CD4-positive, alpha-beta T cell (primary cell): ENCODE results near the gene CABLES2. TPM values are rescaled to one million over a fixed set of nuclear protein-coding genes. Genes with fewer than 3 reads are reported as not detected.

Experiments used
- ATAC-seq: fragments of 200-7000 bp; cut with Tn5 transposase; one replicate; pipeline ENCODE4 v1.10.0; 2022; ENCODE audit warnings: mild to moderate bottlenecking; ENCODE audit not compliant: poor library complexity
- CTCF ChIA-PET: fragments of 350-600 bp; sonication (Branson Sonifier 250); formaldehyde crosslinking; loops from one replicate; lab custom pipeline; 2021; ENCODE audit warnings: antibody characterized with exemption, inconsistent platforms; lab: Charles Lee
- POLR2A ChIA-PET: fragments of 350-600 bp; sonication (Branson Sonifier 250); formaldehyde crosslinking; loops from one replicate; lab custom pipeline; 2021; ENCODE audit warnings: antibody characterized with exemption, inconsistent platforms; lab: Charles Lee
- DNase-seq, 14 experiments: peaks; one replicate each; pipeline ENCODE4 v3.0.0-alpha.2; 2013 to 2020; ENCODE audit warnings: mixed read lengths in 2 of 14
- H3K27ac ChIP-seq, 2 donors: one replicate each; pipeline versions ENCODE4 v1.5.1 to v1.7.0; 2013; ENCODE audit warnings: low read length in 2 of 2, low read depth in 1 of 2, mild to moderate bottlenecking in 1 of 2
- H3K27me3 ChIP-seq, 2 experiments: 1 replicate in 1 of 2; 2 replicates in 1 of 2; pipeline versions ENCODE4 v1.6.1 to v1.7.0; 2013; ENCODE audit warnings: low read length in 2 of 2, control low read depth in 1 of 2, mild to moderate bottlenecking in 1 of 2, moderate library complexity in 1 of 2; ENCODE audit not compliant: insufficient read depth in 2 of 2, control insufficient read depth in 1 of 2
- H3K36me3 ChIP-seq: one replicate; pipeline ENCODE4 v1.6.1; 2013; ENCODE audit warnings: low read length, control low read depth; ENCODE audit not compliant: insufficient read depth
- H3K4me1 ChIP-seq: one replicate; pipeline ENCODE4 v1.6.1; 2013; ENCODE audit warnings: low read length, control low read depth; ENCODE audit not compliant: insufficient read depth
- H3K4me3 ChIP-seq: one replicate; pipeline ENCODE4 v1.5.1; 2013; ENCODE audit warnings: mild to moderate bottlenecking, low read length, moderate library complexity
- H3K9me3 ChIP-seq, 2 experiments: 1 replicate in 1 of 2; 2 replicates in 1 of 2; pipeline versions ENCODE4 v1.6.1 to v1.7.0; 2013; ENCODE audit warnings: low read length in 2 of 2, mild to moderate bottlenecking in 2 of 2, control low read depth in 1 of 2, moderate library complexity in 1 of 2; ENCODE audit not compliant: control insufficient read depth in 1 of 2, insufficient read depth in 1 of 2
- H3K27ac Mint-ChIP-seq: one replicate; pipeline ENCODE4 v1.8.0; 2020; ENCODE audit warnings: mixed read lengths
- H3K27me3 Mint-ChIP-seq: one replicate; pipeline ENCODE4 v1.8.0; 2021; ENCODE audit warnings: mixed read lengths
- H3K36me3 Mint-ChIP-seq: one replicate; pipeline ENCODE4 v1.8.0; 2021; ENCODE audit warnings: low read depth, mixed read lengths
- H3K4me1 Mint-ChIP-seq: one replicate; pipeline ENCODE4 v1.8.0; 2021; ENCODE audit warnings: low read depth, mixed read lengths
- H3K4me3 Mint-ChIP-seq: one replicate; pipeline ENCODE4 v1.8.0; 2020; ENCODE audit warnings: mild to moderate bottlenecking, mixed read lengths
- H3K9me3 Mint-ChIP-seq: one replicate; pipeline ENCODE4 v1.8.0; 2020; ENCODE audit warnings: mixed read lengths
- intact Hi-C, 2 experiments: fragments of 100-400 bp; cut with DNase I in 1 of 2; cut with micrococcal nuclease in 1 of 2; formaldehyde crosslinking; loops; one replicate each; pipeline versions ENCODE4 v1.15.1 to v1.9.0; 2023 to 2025; cut with DNase I, micrococcal nuclease
- total RNA-seq, 174 experiments: library from RNA in 2 of 174; stranded (reverse) in 2 of 174; gene quantifications; one replicate each; pipeline ENCODE4 v1.2.3 and lab custom pipeline; 2021 to 2026
- TF ChIP-seq, protein P1 (sequence below): fragments of 200-600 bp; IDR thresholded peaks from one replicate; pipeline ENCODE4 v1.8.0; 2022; ENCODE audit warnings: antibody characterized with exemption, mild to moderate bottlenecking

The CABLES2 gene
- total RNA-seq, 2 experiments from 2014 or later: 4.4 TPM

- TF ChIP-seq, protein P1, sequence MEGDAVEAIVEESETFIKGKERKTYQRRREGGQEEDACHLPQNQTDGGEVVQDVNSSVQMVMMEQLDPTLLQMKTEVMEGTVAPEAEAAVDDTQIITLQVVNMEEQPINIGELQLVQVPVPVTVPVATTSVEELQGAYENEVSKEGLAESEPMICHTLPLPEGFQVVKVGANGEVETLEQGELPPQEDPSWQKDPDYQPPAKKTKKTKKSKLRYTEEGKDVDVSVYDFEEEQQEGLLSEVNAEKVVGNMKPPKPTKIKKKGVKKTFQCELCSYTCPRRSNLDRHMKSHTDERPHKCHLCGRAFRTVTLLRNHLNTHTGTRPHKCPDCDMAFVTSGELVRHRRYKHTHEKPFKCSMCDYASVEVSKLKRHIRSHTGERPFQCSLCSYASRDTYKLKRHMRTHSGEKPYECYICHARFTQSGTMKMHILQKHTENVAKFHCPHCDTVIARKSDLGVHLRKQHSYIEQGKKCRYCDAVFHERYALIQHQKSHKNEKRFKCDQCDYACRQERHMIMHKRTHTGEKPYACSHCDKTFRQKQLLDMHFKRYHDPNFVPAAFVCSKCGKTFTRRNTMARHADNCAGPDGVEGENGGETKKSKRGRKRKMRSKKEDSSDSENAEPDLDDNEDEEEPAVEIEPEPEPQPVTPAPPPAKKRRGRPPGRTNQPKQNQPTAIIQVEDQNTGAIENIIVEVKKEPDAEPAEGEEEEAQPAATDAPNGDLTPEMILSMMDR: no peak
- H3K27ac Mint-ChIP-seq: peak overlapping the region; percentile 91
- H3K27me3 Mint-ChIP-seq: no peaks in the 10 kb centered on the region
- H3K27me3 ChIP-seq: no peaks in the 10 kb centered on the region
- peak overlapping the region; percentile 45 to 84 for H3K27ac ChIP-seq
- H3K36me3 Mint-ChIP-seq: peaks cover 51% of the 10 kb centered on the region
- DNase-seq (no peak), ATAC-seq (no peak)
- CTCF ChIA-PET: no interaction called here
- intact Hi-C loops: loop anchor here (1.0 to 10.0 kb wide), 6 partner anchors 17 to 827 kb away; partner anchors contain the start of genes LSM14B (in 1 of the 2), MRGBP (in 1 of the 2), PSMA7 (in 1 of the 2) and SS18L1 (in 1 of the 2)
- H3K9me3 Mint-ChIP-seq: no peaks in the 10 kb centered on the region
- H3K36me3 ChIP-seq: peaks cover 36% of the 10 kb centered on the region
- peaks cover 33% of the 10 kb centered on the region for H3K4me1 ChIP-seq
- H3K4me3 Mint-ChIP-seq: peak overlapping the region; percentile 95
- H3K4me1 Mint-ChIP-seq: peaks cover 44% of the 10 kb centered on the region
- POLR2A ChIA-PET: interaction anchor here (0.8 to 1.6 kb wide), 2 partner anchors 19 to 22 kb away, joined by 4 to 5 read pairs; no protein-coding TSS in a partner anchor
- H3K4me3 ChIP-seq: peak overlapping the region; percentile 91
- no peaks in the 10 kb centered on the region for H3K9me3 ChIP-seq
Measured at GRCh38 chr20:62387933-62388635, 19.0 kb downstream of the CABLES2 start.

DNA sequence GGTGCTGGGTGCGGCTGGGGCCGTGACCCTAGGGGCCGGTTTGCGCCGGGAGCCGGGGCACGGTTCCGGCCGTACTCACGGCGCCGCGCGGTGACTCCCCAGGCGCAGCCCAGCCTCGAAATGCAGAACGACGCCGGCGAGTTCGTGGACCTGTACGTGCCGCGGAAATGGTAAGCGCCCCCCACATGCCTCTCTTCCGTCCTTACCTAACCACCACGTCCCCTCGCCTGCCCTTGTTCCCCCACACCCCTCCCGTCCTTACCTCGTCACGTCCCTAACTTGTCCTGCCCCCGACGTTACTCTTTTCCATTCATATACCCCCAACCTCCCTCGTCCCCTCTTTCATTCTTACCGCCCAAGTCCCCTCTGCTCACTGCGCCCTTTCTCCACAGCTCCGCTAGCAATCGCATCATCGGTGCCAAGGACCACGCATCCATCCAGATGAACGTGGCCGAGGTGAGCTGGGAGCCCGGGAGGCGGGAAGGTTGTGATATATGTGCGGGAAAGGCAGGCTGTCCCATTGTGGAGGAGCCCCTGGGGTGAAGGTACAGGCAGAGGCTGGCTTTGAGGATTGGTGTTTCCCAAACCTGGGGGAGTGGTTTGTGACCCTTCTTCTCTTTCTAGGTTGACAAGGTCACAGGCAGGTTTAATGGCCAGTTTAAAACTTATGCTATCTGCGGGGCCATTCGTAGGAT, 19.7 kb downstream of the CABLES2 start:
- H3K4me3 ChIP-seq: peak overlapping the region; percentile 91
- CTCF ChIA-PET: interaction anchor here (1.0 kb wide), 1 partner anchor 85 kb away, joined by 3 read pairs; the partner anchor contains the start of gene ADRM1
- peaks cover 51% of the 10 kb centered on the region for H3K4me1 Mint-ChIP-seq

More for the DNA sequence above, 19.7 kb downstream of the CABLES2 start:
- no peaks in the 10 kb centered on the region for H3K9me3 ChIP-seq
- peaks cover 57% of the 10 kb centered on the region for H3K36me3 Mint-ChIP-seq
- TF ChIP-seq, protein P1: no peak
- H3K4me3 Mint-ChIP-seq: peak overlapping the region; percentile 95
- ATAC-seq (peak; percentile 22), DNase-seq (peak in 1 of 14 experiments; percentile 50)
- peaks cover 39% of the 10 kb centered on the region for H3K4me1 ChIP-seq
- H3K27me3 Mint-ChIP-seq: no peaks in the 10 kb centered on the region
- H3K36me3 ChIP-seq: peaks cover 30% of the 10 kb centered on the region
- intact Hi-C loops: loop anchor here (1.0 to 10.0 kb wide), 6 partner anchors 18 to 827 kb away; partner anchors contain the start of genes LSM14B (in 1 of the 2), MRGBP (in 1 of the 2), PSMA7 (in 1 of the 2) and SS18L1 (in 1 of the 2)
- H3K27ac Mint-ChIP-seq: peak overlapping the region; percentile 91
- H3K9me3 Mint-ChIP-seq: no peaks in the 10 kb centered on the region
- H3K27me3 ChIP-seq: no peaks in the 10 kb centered on the region
- POLR2A ChIA-PET: interaction anchor here (0.7 to 1.6 kb wide), 5 partner anchors 8 to 550 kb away, joined by 3 to 5 read pairs (median 3); partner anchors contain the start of gene GID8
- peak overlapping the region; percentile 45 to 84 for H3K27ac ChIP-seq
